Stimulated activated CD8-positive, alpha-beta memory T cell treated with anti-CD3 and anti-CD28 coated beads, Interleukin-12 subunit alpha, Interleukin-12 subunit beta, amount 100 ng/mL, for 24 hours (primary cell): Measurements from ENCODE around the gene HARS1.
"Not testable (repeated sequence)": the region's sequence is repeated elsewhere in the genome, so short reads cannot be mapped to it uniquely, and the experiment has no call there.

Source experiments
- DNase-seq: peaks from one replicate; pipeline ENCODE4 v3.0.0-alpha.2; 2020; ENCODE audit errors: extremely low read depth

The HARS1 gene, protein sequence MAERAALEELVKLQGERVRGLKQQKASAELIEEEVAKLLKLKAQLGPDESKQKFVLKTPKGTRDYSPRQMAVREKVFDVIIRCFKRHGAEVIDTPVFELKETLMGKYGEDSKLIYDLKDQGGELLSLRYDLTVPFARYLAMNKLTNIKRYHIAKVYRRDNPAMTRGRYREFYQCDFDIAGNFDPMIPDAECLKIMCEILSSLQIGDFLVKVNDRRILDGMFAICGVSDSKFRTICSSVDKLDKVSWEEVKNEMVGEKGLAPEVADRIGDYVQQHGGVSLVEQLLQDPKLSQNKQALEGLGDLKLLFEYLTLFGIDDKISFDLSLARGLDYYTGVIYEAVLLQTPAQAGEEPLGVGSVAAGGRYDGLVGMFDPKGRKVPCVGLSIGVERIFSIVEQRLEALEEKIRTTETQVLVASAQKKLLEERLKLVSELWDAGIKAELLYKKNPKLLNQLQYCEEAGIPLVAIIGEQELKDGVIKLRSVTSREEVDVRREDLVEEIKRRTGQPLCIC

DNA sequence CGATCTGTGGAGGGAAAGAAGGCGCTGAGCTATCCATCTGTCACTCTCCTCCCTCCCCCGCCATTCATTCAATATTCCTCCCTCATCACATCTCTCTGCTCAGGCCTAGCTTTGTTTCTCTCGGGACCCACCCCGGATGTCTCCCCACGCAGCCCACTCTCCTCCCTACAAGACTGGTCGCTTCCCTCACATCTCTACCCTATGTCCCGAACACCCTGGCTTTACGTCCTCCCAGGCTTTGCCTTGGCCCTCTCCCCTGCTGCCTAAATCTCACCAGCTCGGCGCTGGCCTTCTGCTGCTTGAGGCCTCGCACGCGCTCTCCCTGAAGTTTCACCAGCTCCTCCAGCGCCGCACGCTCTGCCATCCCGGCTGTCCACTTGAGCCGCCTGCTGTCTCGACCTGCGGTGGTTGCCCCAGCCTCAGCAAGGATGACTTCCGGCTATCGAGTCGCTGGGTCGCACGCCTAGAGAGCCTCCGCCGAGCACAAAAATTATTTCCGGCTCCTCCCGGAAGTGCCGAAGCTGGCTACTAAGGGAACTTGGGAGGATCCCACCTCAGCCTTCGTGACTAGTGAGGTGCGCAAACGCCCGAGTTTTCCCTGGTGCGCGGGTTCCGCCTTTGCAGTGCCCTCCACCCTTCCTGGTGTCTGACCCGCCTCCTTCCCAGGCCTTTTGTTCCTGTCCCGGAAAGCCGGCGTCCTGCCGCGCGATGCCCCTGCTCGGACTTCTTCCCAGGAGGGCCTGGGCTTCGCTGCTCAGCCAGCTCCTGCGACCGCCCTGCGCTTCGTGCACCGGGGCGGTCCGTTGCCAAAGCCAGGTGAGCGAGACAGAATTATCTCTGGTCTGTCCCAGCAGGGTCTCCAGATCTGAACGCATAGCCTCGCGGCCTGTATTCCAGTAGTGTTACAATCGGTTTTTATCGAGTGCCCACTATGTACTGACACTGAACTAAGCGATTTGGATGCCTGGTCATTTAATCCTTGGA, at the start of gene HARS1, which contains the start of gene HARS2:
TSS of gene HARS1 (minus strand) at position 430 of the 984 bp plus-strand sequence. CDS start at position 364, 66 bp downstream.
TSS of gene HARS2 (plus strand) at position 515 of the 984 bp plus-strand sequence. CDS start at position 709, 194 bp downstream.
- DNase-seq: peak; percentile 64

GRCh38 chr5:140737486-140737885, 46.3 kb upstream of the HARS1 start:
- no peak for DNase-seq

DNA sequence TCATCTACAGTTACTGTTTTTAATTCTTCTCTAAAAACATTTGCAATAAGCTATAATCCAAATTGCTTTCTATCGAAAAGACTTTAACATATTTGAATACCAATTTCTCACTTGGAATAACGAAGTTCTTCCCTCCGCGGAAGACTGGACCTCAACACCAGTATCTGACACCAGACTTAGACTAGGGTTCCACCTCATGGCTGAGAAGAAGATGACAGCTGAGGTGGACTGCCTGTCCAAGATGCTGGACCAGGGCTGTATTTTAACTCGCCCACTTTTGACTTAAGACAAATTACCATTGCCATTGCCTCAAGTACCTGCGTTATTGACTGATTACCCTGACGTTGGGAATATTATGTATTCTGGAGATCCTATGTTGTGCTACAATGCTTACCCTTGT, 43.2 kb upstream of the HARS1 start:
- no peak for DNase-seq

GRCh38 chr5:140733098-140733497, 41.9 kb upstream of the HARS1 start:
- DNase-seq: no peak

- DNase-seq: peak; percentile 42
Measured at GRCh38 chr5:140725799-140726471, 34.8 kb upstream of the HARS1 start.

- not testable (repeated sequence) for DNase-seq
Measured at GRCh38 chr5:140721395-140721794, 30.2 kb upstream of the HARS1 start.

DNA sequence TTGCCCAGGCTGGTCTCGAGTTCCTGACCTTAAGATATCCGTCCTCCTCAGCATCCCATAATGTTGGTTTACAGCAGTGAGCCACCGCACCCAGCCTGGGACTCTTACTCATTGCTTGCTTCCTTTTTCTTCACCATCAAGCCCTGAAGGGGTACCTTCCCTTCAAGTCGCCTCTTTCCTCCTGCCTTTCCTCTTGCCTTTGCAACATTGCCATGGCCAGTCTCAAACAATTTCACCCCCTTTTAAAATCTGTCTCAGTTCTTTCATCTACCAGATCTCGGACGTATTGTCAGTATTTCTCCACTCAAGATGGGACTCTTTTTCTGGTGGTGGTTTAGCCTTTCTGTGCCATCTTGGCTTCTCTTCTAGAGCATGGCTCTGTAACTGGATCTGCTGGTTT, 29.6 kb upstream of the HARS1 start:
- DNase-seq: not testable (repeated sequence)

GRCh38 chr5:140718266-140718592, 27.1 kb upstream of the HARS1 start:
- DNase-seq: no peak

DNA sequence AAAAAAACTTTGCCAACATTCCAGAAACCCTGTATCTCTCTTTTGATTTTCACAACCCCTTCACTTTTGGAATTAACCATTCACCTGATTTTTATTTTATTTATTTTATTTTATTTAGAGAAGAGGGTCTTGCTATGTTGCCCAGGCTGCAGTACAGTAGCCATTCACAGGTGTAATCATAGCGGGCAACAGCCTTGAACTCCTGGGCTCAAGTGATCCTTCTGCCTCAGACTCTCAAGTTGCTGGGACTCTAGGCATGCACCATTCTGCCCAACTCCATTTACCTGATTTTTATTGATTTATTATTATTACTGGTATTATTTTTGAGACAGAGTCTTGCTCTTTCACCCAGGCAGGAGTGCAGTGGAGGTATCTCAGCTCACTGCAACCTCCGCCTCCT, 25.1 kb upstream of the HARS1 start:
- not testable (repeated sequence) for DNase-seq

DNA sequence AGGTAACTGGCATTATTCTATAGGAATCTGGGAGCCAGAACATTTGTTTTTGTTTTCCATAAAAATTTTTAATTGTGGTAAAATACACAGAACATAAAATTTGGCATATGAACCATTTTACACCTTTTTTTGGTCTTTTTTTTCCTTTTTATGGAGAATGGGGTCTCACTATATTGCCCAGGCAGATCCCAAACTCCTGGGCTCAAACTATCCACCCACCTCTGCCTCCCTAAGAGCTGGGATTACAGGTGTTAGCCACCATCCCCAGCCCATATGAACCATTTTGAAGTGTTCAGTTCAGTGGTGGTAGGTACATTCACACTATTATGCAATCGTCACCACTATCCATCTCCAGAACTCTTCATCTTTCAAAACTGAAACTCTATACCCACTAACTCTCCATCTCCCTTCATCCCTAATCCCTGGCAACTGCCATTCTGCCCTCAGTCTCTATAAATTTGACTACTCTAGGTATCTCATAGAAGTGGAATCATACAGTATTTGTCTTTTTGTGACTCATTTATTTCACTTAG, 22.5 kb upstream of the HARS1 start:
- DNase-seq: no peak

GRCh38 chr5:140711794-140712193, 20.6 kb upstream of the HARS1 start:
- no peak for DNase-seq

DNA sequence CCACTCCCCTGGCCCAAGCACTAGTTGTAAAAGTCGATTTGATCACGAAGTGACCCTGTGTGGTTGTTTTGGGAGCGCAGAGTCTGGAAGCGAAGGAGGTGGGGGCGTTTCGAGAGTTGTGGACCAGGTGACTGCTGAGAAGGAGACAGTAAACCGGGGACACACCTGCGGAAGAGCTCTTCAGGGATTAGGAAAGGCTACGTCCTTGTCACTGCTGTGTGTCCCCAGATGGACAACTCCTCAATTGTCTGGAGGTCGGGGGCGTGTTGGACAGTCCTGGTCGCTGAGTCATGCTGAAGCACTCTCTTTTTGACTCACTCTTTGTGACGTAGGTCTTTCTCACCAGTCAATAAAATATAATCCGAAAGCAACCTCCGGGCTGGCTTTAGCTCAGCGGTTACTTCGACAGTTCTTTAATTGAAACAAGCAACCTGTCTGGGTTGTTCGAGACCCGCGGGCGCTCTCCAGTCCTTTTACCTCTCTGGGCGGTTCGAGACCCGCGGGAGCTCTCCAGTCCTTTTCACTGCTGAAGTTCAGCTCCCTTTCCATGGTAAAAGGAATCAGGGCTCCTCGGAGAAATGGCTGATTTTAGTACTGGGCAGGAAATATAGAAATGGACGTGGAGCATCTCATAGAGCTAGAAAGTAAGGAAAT, 19.9 kb upstream of the HARS1 start:
- peak; percentile 69 for DNase-seq

DNA sequence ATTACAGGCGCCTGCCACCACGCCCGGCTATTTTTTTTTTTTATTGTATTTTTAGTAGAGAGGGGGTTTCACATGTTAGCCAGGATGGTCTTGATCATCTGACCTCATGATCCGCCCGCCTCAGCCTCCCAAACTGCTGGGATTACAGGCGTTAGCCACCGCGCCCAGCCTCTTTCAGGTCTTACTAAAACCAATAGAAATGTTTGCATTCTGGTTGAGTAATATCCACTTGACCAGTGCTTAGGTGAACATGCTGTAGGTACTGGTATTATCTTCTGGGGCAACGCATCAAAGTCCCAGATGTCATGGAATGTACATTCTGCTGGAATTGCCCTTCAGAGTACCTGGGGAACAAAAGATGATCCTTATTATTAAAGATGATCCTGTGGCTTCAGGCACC, 17.6 kb upstream of the HARS1 start:
- DNase-seq: not testable (repeated sequence)

DNA sequence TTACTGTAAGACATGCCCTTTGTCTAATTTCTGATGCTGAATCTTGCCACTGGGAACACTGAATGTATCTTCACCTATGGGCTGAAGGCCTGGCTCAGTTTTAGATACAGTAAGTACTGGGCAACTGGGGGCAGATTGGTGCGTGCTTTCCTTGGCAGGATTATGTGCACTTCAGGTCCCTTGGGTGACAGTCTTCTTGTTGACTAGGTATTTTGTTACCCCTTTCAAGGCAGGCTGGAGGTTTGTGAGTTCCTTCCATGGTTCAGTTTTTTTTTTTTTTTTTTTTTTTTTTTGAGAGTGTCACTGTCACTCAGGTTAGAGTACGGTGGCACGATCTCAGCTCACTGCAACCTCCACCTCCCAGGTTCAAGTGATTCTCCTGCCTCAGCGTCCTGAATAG, 16.6 kb upstream of the HARS1 start:
- DNase-seq: no peak

- peak; percentile 78 for DNase-seq
Measured at GRCh38 chr5:140700177-140701144, 9.3 kb upstream of the HARS1 start, which contains the start of gene ZMAT2. TSS of gene ZMAT2 (plus strand) at chr5:140700447. CDS start at chr5:140700461, 14 bp downstream.

GRCh38 chr5:140696891-140697492, 5.8 kb upstream of the HARS1 start:
- no peak for DNase-seq

DNA sequence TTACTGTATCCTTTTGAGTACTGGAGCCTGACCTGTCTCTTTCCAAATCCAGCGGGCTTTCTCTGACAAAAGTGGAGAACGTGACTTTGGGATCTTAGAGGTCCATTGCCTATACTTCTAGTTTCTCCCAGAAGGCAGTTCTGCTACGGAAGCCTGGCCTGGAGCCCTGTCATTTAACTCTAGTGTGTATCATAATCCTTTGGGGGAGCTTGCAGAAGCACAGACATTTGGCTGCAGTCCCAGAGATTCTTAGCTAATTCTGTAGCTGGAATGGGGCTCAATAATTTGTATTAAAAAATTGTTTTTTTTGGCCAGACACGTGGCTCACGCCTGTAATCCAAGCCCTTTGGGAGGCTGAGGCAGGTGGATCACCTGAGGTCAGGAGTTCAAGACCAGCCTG, 3.1 kb upstream of the HARS1 start:
- DNase-seq: no peak

- DNase-seq: no peak
Measured at GRCh38 chr5:140690376-140690932, 716 bp downstream of the HARS1 start.

- no peak for DNase-seq
Measured at GRCh38 chr5:140678993-140679392, 12.2 kb downstream of the HARS1 start.
